ES-I3 (cell line): ENCODE measurements around the gene TFF3.
A peak's percentile ranks its signal among the peaks of the same experiment; 100 is the strongest.

Source experiments
- H3K36me3 ChIP-seq: 2 replicates; pipeline ENCODE4 v1.6.1; 2013; ENCODE audit warnings: mild to moderate bottlenecking, low read length, control low read depth, moderate library complexity; ENCODE audit not compliant: insufficient read depth
- H3K4me1 ChIP-seq: 2 replicates; pipeline ENCODE4 v1.6.1; 2013; ENCODE audit warnings: mild to moderate bottlenecking, control low read depth, low read length; ENCODE audit not compliant: insufficient read depth
- H3K9ac ChIP-seq: 2 replicates; pipeline ENCODE4 v1.6.1; 2013; ENCODE audit warnings: low read depth, mild to moderate bottlenecking, low read length, moderate library complexity
- H3K9me3 ChIP-seq: 2 replicates; pipeline ENCODE4 v1.6.1; 2013; ENCODE audit warnings: mild to moderate bottlenecking, low read length, moderate library complexity; ENCODE audit not compliant: control insufficient read depth, insufficient read depth

The TFF3 gene

GRCh38 chr21:42320791-42321190 is 5.6 kb upstream of the TFF3 start:
- H3K36me3 ChIP-seq = no peaks in the 10 kb centered on the region
- H3K9ac ChIP-seq = no peak overlapping the region
- H3K4me1 ChIP-seq = peaks cover 12% of the 10 kb centered on the region; the same call in 1 of the 2 replicates
- H3K9me3 ChIP-seq = no peaks in the 10 kb centered on the region

GRCh38 chr21:42319851-42320572 is 4.8 kb upstream of the TFF3 start:
- Histone ChIP-seq H3K9ac (no peak overlapping the region), H3K4me1 (peaks cover 12% of the 10 kb centered on the region; the same call in 1 of the 2 replicates), H3K9me3 (no peaks in the 10 kb centered on the region), H3K36me3 (no peaks in the 10 kb centered on the region)

GRCh38 chr21:42319376-42319775 is 4.2 kb upstream of the TFF3 start:
- Histone ChIP-seq H3K4me1 (peaks cover 12% of the 10 kb centered on the region; the same call in 1 of the 2 replicates), H3K9me3 (no peaks in the 10 kb centered on the region), H3K9ac (no peak overlapping the region), H3K36me3 (no peaks in the 10 kb centered on the region)

GRCh38 chr21:42317826-42318746 is 2.9 kb upstream of the TFF3 start:
- no peaks in the 10 kb centered on the region for H3K36me3 ChIP-seq
- H3K9me3 ChIP-seq = no peaks in the 10 kb centered on the region
- peaks cover 17% of the 10 kb centered on the region; the same call in 1 of the 2 replicates for H3K4me1 ChIP-seq
- no peak overlapping the region for H3K9ac ChIP-seq

- no peaks in the 10 kb centered on the region for H3K36me3 ChIP-seq
- H3K4me1 ChIP-seq = peaks cover 17% of the 10 kb centered on the region; the same call in 1 of the 2 replicates
- H3K9me3 ChIP-seq = no peaks in the 10 kb centered on the region
- H3K9ac ChIP-seq = no peak overlapping the region
Measured at GRCh38 chr21:42317341-42317741, 2.1 kb upstream of the TFF3 start.

GRCh38 chr21:42316891-42317290 is 1.7 kb upstream of the TFF3 start:
- H3K36me3 ChIP-seq = no peaks in the 10 kb centered on the region
- peaks cover 17% of the 10 kb centered on the region; the same call in 1 of the 2 replicates for H3K4me1 ChIP-seq
- no peaks in the 10 kb centered on the region for H3K9me3 ChIP-seq
- no peak overlapping the region for H3K9ac ChIP-seq

GRCh38 chr21:42314616-42315295 is 453 bp downstream of the TFF3 start:
- H3K9me3 ChIP-seq = no peaks in the 10 kb centered on the region
- H3K4me1 ChIP-seq = peaks cover 17% of the 10 kb centered on the region; the same call in 1 of the 2 replicates
- no peaks in the 10 kb centered on the region for H3K36me3 ChIP-seq
- H3K9ac ChIP-seq = no peak overlapping the region

- H3K36me3 ChIP-seq = no peaks in the 10 kb centered on the region
- H3K9me3 ChIP-seq = no peaks in the 10 kb centered on the region
- H3K9ac ChIP-seq = no peak overlapping the region
- peaks cover 23% of the 10 kb centered on the region for H3K4me1 ChIP-seq
Measured at GRCh38 chr21:42313501-42313969, 1.7 kb downstream of the TFF3 start.

GRCh38 chr21:42312626-42313104 is 2.5 kb downstream of the TFF3 start:
- H3K4me1 ChIP-seq = peaks cover 19% of the 10 kb centered on the region
- H3K9me3 ChIP-seq = no peaks in the 10 kb centered on the region
- no peaks in the 10 kb centered on the region for H3K36me3 ChIP-seq
- H3K9ac ChIP-seq = no peak overlapping the region

GRCh38 chr21:42311816-42312625 is 3.2 kb downstream of the TFF3 start:
- no peak overlapping the region for H3K9ac ChIP-seq

GRCh38 chr21:42311160-42311559 is 4.0 kb downstream of the TFF3 start:
- Histone ChIP-seq H3K9me3 (no peaks in the 10 kb centered on the region), H3K9ac (no peak overlapping the region), H3K36me3 (no peaks in the 10 kb centered on the region), H3K4me1 (peaks cover 11% of the 10 kb centered on the region)

More at GRCh38 chr21:42311816-42312625, 3.2 kb downstream of the TFF3 start:
- Histone ChIP-seq H3K9me3 (no peaks in the 10 kb centered on the region), H3K36me3 (no peaks in the 10 kb centered on the region), H3K4me1 (peaks cover 13% of the 10 kb centered on the region)

- no peak overlapping the region for H3K9ac ChIP-seq
- no peaks in the 10 kb centered on the region for H3K9me3 ChIP-seq
- H3K4me1 ChIP-seq = peaks cover 11% of the 10 kb centered on the region
- H3K36me3 ChIP-seq = no peaks in the 10 kb centered on the region
Measured at GRCh38 chr21:42310411-42311001, 4.7 kb downstream of the TFF3 start.

- H3K9ac ChIP-seq = peak overlapping the region; percentile 32; the same call in 1 of the 2 replicates
- H3K4me1 ChIP-seq = peaks cover 11% of the 10 kb centered on the region
- H3K36me3 ChIP-seq = no peaks in the 10 kb centered on the region
- no peaks in the 10 kb centered on the region for H3K9me3 ChIP-seq
Measured at GRCh38 chr21:42309753-42310213, 5.4 kb downstream of the TFF3 start.
